Measurements from ENCODE around the gene ADGRB3. TPM values are rescaled to one million over a fixed set of nuclear protein-coding genes. Genes with fewer than 3 reads are reported as not detected.

ADGRB3 gene
- total RNA-seq, 2 experiments from 2014 or later, result not detected

DNA sequence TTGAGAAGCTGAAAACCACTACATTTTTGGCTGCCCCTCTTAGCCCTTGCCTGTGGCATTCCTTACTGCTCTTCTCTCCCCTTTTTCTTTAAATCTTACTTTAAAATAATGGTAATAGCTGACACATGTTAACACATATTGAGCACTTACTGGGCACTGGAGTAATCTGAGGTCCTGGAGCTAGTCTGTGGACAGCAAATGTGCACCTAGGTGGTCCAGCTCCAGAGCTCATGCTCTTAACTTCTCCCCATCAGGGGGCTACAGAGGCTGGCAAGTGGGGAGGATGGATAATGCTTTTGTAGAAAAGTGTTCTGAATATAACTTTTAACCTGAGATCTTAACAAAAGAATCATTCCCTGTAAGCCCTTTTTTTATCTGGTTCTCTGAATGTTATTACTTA is 74.8 kb downstream of the ADGRB3 start:
- no TSS peak for BruUV-seq (replicated peaks)
- no peaks in the 10 kb centered on the region for H3K9me2 ChIP-seq (ENCODE audit: insufficient read depth, low read length)

GRCh38 chr6:68710496-68710895 is 75.4 kb downstream of the ADGRB3 start:
- no peak for TF ChIP-seq EZH2phosphoT487 (IDR thresholded peaks at IDR 0.05; ENCODE audit: borderline replicate concordance, low read depth, low read length)
- TF ChIP-seq, protein P1, sequence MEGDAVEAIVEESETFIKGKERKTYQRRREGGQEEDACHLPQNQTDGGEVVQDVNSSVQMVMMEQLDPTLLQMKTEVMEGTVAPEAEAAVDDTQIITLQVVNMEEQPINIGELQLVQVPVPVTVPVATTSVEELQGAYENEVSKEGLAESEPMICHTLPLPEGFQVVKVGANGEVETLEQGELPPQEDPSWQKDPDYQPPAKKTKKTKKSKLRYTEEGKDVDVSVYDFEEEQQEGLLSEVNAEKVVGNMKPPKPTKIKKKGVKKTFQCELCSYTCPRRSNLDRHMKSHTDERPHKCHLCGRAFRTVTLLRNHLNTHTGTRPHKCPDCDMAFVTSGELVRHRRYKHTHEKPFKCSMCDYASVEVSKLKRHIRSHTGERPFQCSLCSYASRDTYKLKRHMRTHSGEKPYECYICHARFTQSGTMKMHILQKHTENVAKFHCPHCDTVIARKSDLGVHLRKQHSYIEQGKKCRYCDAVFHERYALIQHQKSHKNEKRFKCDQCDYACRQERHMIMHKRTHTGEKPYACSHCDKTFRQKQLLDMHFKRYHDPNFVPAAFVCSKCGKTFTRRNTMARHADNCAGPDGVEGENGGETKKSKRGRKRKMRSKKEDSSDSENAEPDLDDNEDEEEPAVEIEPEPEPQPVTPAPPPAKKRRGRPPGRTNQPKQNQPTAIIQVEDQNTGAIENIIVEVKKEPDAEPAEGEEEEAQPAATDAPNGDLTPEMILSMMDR (conservative IDR thresholded peaks at IDR 0.05; ENCODE audit: low read length), result no peak
- Histone ChIP-seq H3K4me2 (ENCODE audit: low read length) (no peak overlapping the region), H4K20me1 (ENCODE audit: insufficient read depth, low read length) (no peaks in the 10 kb centered on the region), H3K4me1 (ENCODE audit: insufficient read depth, low read length, poor library complexity, severe bottlenecking) (no peaks in the 10 kb centered on the region), H3K9me3 (ENCODE audit: low read length) (no peaks in the 10 kb centered on the region), H3K4me3 (ENCODE audit: low read depth, low read length, poor library complexity, severe bottlenecking) (no peak overlapping the region), H3K27ac (ENCODE audit: low read depth, low read length, poor library complexity, severe bottlenecking) (no peak overlapping the region), H2AFZ (ENCODE audit: low read length) (no peak overlapping the region), H3K9me2 (ENCODE audit: insufficient read depth, low read length) (no peaks in the 10 kb centered on the region), H3K79me2 (ENCODE audit: insufficient read depth, low read depth, low read length) (no peaks in the 10 kb centered on the region), H3K36me3 (ENCODE audit: insufficient read depth, low read length) (no peaks in the 10 kb centered on the region)
- ChIA-PET POLR2A (no interaction called here), CTCF (ENCODE audit: unreplicated experiment) (no interaction called here)
- intact Hi-C loops (cut with micrococcal nuclease; ENCODE audit: unreplicated experiment), result no loop called here
- DNase-seq (ENCODE audit: low spot score), result no peak
- no TSS peak for BruUV-seq (replicated peaks)

More for the DNA sequence above, 74.8 kb downstream of the ADGRB3 start:
- ChIA-PET CTCF (ENCODE audit: unreplicated experiment) (no interaction called here), POLR2A (interaction anchor here (1.4 kb wide), 1 partner anchor 11 kb away, joined by 4 read pairs; no protein-coding TSS in a partner anchor)
- H3K9me3 ChIP-seq (ENCODE audit: low read length), result no peaks in the 10 kb centered on the region
- no peak overlapping the region for H3K4me2 ChIP-seq (ENCODE audit: low read length)
- H3K36me3 ChIP-seq (ENCODE audit: insufficient read depth, low read length), result no peaks in the 10 kb centered on the region
- no peaks in the 10 kb centered on the region for H3K4me1 ChIP-seq (ENCODE audit: insufficient read depth, low read length, poor library complexity, severe bottlenecking)
- no peaks in the 10 kb centered on the region for H3K79me2 ChIP-seq (ENCODE audit: insufficient read depth, low read depth, low read length)
- DNase-seq (ENCODE audit: low spot score), result no peak
- TF ChIP-seq, protein P1 (conservative IDR thresholded peaks at IDR 0.05; ENCODE audit: low read length), result no peak
- no peak for TF ChIP-seq EZH2phosphoT487 (IDR thresholded peaks at IDR 0.05; ENCODE audit: borderline replicate concordance, low read depth, low read length)
- no peak overlapping the region for H3K4me3 ChIP-seq (ENCODE audit: low read depth, low read length, poor library complexity, severe bottlenecking)
- no peak overlapping the region for H2AFZ ChIP-seq (ENCODE audit: low read length)
- intact Hi-C loops (cut with micrococcal nuclease; ENCODE audit: unreplicated experiment), result no loop called here
- no peaks in the 10 kb centered on the region for H4K20me1 ChIP-seq (ENCODE audit: insufficient read depth, low read length)
- no peak overlapping the region for H3K27ac ChIP-seq (ENCODE audit: low read depth, low read length, poor library complexity, severe bottlenecking)

DNA sequence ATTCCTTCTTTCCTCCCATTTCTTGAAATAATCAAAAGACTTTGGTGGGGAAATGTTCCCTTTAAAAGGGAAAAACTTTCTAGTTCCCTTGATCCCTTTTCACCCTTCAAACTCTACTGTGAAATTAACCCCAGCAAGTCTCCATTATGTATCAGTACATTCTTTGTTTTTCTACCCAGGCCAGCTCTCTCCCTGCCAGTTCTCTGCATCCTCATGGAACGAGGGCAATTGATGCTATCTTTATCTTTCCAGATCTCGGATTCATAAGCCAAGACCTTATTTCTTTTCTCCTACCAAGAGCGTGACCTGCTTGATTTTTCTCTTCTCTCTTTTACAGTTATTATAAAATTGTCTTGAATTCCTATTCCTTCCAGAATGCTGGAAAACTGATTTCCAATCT is 75.8 kb downstream of the ADGRB3 start:
- POLR2A ChIA-PET, result no interaction called here
- no peaks in the 10 kb centered on the region for H4K20me1 ChIP-seq (ENCODE audit: insufficient read depth, low read length)
- no peak for TF ChIP-seq EZH2phosphoT487 (IDR thresholded peaks at IDR 0.05; ENCODE audit: borderline replicate concordance, low read depth, low read length)
- TF ChIP-seq, protein P1 (conservative IDR thresholded peaks at IDR 0.05; ENCODE audit: low read length), result no peak

More for the DNA sequence above, 75.8 kb downstream of the ADGRB3 start:
- no peaks in the 10 kb centered on the region for H3K9me2 ChIP-seq (ENCODE audit: insufficient read depth, low read length)
- no peak for DNase-seq (ENCODE audit: low spot score)
- H3K27ac ChIP-seq (ENCODE audit: low read depth, low read length, poor library complexity, severe bottlenecking), result no peak overlapping the region
- H3K9me3 ChIP-seq (ENCODE audit: low read length), result no peaks in the 10 kb centered on the region
- no TSS peak for BruUV-seq (replicated peaks)
- no peak overlapping the region for H3K4me3 ChIP-seq (ENCODE audit: low read depth, low read length, poor library complexity, severe bottlenecking)
- no peaks in the 10 kb centered on the region for H3K79me2 ChIP-seq (ENCODE audit: insufficient read depth, low read depth, low read length)
- H3K4me2 ChIP-seq (ENCODE audit: low read length), result no peak overlapping the region
- CTCF ChIA-PET (ENCODE audit: unreplicated experiment), result no interaction called here
- H3K36me3 ChIP-seq (ENCODE audit: insufficient read depth, low read length), result no peaks in the 10 kb centered on the region
- no peak overlapping the region for H2AFZ ChIP-seq (ENCODE audit: low read length)
- intact Hi-C loops (cut with micrococcal nuclease; ENCODE audit: unreplicated experiment), result no loop called here
- no peaks in the 10 kb centered on the region for H3K4me1 ChIP-seq (ENCODE audit: insufficient read depth, low read length, poor library complexity, severe bottlenecking)

All from OCI-LY7 (cell line).